HepG2 (cell line): ENCODE results near the gene MX2.

Source experiments
- ELF1 ChIP-seq: sonication (generic); formaldehyde crosslinking; IDR thresholded peaks from 2 replicates; pipeline ENCODE4 v1.4.0; 2020; ENCODE audit warnings: missing genetic modification reagents
- ZNF292 ChIP-seq: sonication (generic); formaldehyde crosslinking; IDR thresholded peaks from 2 replicates; pipeline ENCODE4 v1.8.1; 2022; ENCODE audit warnings: mild to moderate bottlenecking, low read depth, missing genetic modification reagents, borderline replicate concordance

GRCh38 chr21:41315726-41316125, 46.1 kb upstream of the MX2 start:
- TF ChIP-seq ZNF292 (CRISPR knock-in tag) (no peak), ELF1 (CRISPR knock-in tag) (no peak)
